Subcutaneous adipose tissue (tissue), 4 donors: ENCODE results near the gene CAD. TPM values are rescaled to one million over a fixed set of nuclear protein-coding genes. Genes with fewer than 3 reads are reported as not detected.

Experiments
- CTCF ChIP-seq: fragments of 450-650 bp; IDR thresholded peaks from one replicate; pipeline ENCODE4 v1.5.1; 2016; ENCODE audit warnings: low read depth, mild to moderate bottlenecking, control low read depth, antibody characterized with exemption, moderate library complexity
- total RNA-seq, 4 donors: library from RNA; depleted of rRNA; stranded (reverse); fragments of >200 nt; gene quantifications; one replicate each; pipeline ENCODE4 v1.1.0, GENCODE V29; 2016

The CAD gene
- total RNA-seq, 4 donors from 2014 or later: 10.2 to 17.3 (median 13.9) TPM

GRCh38 chr2:27222407-27222806 is 5.2 kb downstream of the CAD start:
- no peak for TF ChIP-seq CTCF

GRCh38 chr2:27223416-27223815 is 6.2 kb downstream of the CAD start:
- TF ChIP-seq CTCF: no peak

- no peak for TF ChIP-seq CTCF
Measured at GRCh38 chr2:27225526-27225925, 8.4 kb downstream of the CAD start.

GRCh38 chr2:27227501-27227900 is 10.3 kb downstream of the CAD start:
- no peak for TF ChIP-seq CTCF

GRCh38 chr2:27231921-27232320 is 14.8 kb downstream of the CAD start:
- no peak for TF ChIP-seq CTCF

GRCh38 chr2:27233341-27233740 is 16.2 kb downstream of the CAD start:
- no peak for TF ChIP-seq CTCF

- no peak for TF ChIP-seq CTCF
Measured at GRCh38 chr2:27236136-27236535, 19.0 kb downstream of the CAD start.
